Large intestine (tissue), 3 donors: ENCODE measurements around the gene SPZ1. TPM values are rescaled to one million over a fixed set of nuclear protein-coding genes. Genes with fewer than 3 reads are reported as not detected.
A peak's percentile ranks its signal among the peaks of the same experiment; 100 is the strongest.

Experiments used
- DNase-seq, 2 donors: peaks; one replicate each; pipeline versions ENCODE4 v3.0.0 to v3.0.0-alpha.2; 2013
- H3K27ac ChIP-seq: one replicate; pipeline ENCODE4 v1.5.1; 2013; ENCODE audit warnings: low read length
- H3K27me3 ChIP-seq: 2 replicates; pipeline ENCODE4 v1.6.1; 2013; ENCODE audit warnings: low read length; ENCODE audit not compliant: control insufficient read depth, insufficient read depth
- H3K36me3 ChIP-seq: 2 replicates; pipeline ENCODE4 v1.6.1; 2013; ENCODE audit warnings: low read length; ENCODE audit not compliant: control insufficient read depth, insufficient read depth
- H3K4me1 ChIP-seq: one replicate; pipeline ENCODE4 v1.6.1; 2013; ENCODE audit warnings: low read length; ENCODE audit not compliant: control insufficient read depth, insufficient read depth
- H3K4me3 ChIP-seq: one replicate; pipeline ENCODE4 v1.5.1; 2013; ENCODE audit warnings: low read length
- H3K9me3 ChIP-seq: one replicate; pipeline ENCODE4 v1.6.1; 2013; ENCODE audit warnings: mild to moderate bottlenecking, low read depth, low read length, moderate library complexity; ENCODE audit not compliant: control insufficient read depth
- WGBS: methylation state at CpG from one replicate; pipeline ENCODE4 v1.1.5; 2013; ENCODE audit warnings: low lambda C conversion rate; ENCODE audit not compliant: insufficient coverage; 5-methylcytosine and 5-hydroxymethylcytosine counted together
- polyA plus RNA-seq: library from polyadenylated mRNA; unstranded; fragments of 120-200 nt; gene quantifications from one replicate; pipeline ENCODE4 v1.2.1, GENCODE V29; 2013

The SPZ1 gene
- polyA plus RNA-seq, 1 donor, result not detected

DNA sequence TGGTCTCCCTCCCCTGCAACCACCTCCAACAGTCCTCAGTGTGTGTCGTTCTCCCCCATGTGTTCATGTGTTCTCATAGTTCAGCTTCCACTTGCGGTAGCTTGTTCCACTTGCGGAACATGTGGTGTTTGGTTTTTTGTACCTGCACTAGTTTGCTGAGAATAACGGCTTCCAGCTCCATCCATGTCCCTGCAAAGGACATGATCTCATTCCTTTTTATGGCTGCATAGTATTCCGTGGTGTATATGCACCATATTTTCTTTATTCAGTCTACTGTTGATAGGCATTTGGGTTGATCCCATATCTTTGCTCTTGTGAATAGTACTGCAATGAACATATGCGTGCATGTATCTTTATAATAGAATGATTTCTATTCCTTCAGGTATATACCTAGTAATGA is 45.1 kb downstream of the SPZ1 start:
- no peak overlapping the region for H3K4me3 ChIP-seq
- no peaks in the 10 kb centered on the region for H3K36me3 ChIP-seq
- no peaks in the 10 kb centered on the region for H3K4me1 ChIP-seq
- no peaks in the 10 kb centered on the region for H3K27me3 ChIP-seq
- no peak for DNase-seq
- no peak overlapping the region for H3K27ac ChIP-seq
- 95% methylated on average over 4 of the region's 6 CpGs for WGBS
- no peaks in the 10 kb centered on the region for H3K9me3 ChIP-seq

DNA sequence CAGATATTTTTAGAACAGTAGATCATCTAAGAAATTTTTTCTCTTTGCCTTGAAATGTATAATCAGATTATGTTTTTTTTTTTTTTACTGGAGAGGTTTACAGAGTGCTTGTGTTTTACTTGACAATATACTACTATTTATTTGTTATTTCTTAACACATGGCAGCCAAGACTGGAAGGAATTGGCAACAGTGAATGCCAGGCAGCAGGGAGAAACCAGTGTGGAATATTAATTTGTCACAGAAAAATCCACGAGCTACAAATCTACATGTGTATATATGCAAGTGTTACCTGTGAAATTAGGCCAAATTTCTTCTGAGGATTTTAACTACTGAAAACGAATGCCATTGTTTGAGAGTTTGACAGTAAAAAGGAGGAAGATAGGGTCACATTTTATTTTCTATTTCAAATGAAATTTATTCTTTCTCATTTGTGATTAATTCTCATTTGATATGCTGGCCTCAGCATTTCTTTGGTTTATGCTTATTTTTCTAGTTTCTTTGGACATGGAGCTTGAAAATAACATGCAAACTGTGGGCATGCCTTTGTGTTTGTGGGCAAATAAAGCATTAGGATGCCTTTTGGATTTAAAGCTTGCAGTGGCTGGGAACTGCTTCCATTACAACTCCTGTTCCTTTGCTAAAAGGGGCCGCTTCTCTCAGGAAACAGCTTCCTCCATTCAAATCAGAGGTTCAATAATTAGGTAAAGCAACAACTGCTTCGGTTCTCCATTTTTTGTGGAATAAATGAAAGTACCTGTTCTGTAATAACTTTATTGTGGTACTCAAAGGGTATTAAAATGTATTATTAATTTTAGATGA is 49.1 kb downstream of the SPZ1 start:
- WGBS, result 38% methylated on average over 2 of the region's 4 CpGs
- DNase-seq, result no peak
- no peaks in the 10 kb centered on the region for H3K4me1 ChIP-seq
- no peak overlapping the region for H3K4me3 ChIP-seq
- H3K9me3 ChIP-seq, result no peaks in the 10 kb centered on the region
- no peaks in the 10 kb centered on the region for H3K27me3 ChIP-seq
- H3K36me3 ChIP-seq, result no peaks in the 10 kb centered on the region
- H3K27ac ChIP-seq, result no peak overlapping the region

DNA sequence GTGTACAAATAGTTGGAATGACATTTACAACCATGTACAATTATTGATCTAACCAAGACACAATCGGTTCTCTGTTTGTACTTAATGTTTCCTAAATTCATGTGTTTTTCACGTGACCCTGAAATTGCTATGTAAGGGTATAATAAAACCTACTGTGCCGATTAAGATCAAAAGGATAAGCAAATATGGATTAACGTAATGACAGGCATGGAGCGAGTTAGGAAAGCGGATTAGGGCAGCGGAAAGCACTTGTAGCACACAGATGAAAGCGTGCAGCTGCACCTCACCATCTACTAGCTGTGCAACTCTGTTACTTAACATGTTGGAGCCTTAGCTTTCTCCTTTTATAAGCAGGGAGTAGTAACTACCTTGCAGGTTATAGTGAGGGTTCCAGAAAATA is 49.7 kb downstream of the SPZ1 start:
- H3K27me3 ChIP-seq, result no peaks in the 10 kb centered on the region
- DNase-seq, result peak in 1 of 2 donors; percentile 20
- no peak overlapping the region for H3K4me3 ChIP-seq
- no peaks in the 10 kb centered on the region for H3K36me3 ChIP-seq
- H3K4me1 ChIP-seq, result no peaks in the 10 kb centered on the region
- no peaks in the 10 kb centered on the region for H3K9me3 ChIP-seq
- no CpG with 5 or more reads among the region's 8 CpGs for WGBS
- H3K27ac ChIP-seq, result no peak overlapping the region

DNA sequence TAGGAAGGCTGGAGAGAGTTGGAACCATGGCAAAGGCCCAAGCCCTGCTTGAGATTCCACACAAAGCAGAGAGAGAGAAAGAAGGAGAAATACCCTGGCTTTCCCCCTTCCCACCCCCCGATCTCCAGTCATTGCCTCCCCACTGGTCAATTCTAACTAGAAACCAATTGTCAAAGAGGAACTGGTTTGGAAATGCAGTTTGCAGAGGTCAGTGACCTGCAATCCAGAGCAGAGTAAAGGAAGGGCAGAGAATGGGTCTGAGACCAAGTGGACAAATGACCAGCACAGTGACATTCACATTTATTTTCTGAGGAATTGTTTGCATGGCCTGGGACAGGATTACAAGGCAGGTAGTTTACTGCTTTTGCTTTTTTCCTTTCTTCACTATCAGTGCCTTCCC is 50.6 kb downstream of the SPZ1 start:
- Histone ChIP-seq H3K4me3 (no peak overlapping the region), H3K4me1 (no peaks in the 10 kb centered on the region), H3K27ac (no peak overlapping the region), H3K9me3 (no peaks in the 10 kb centered on the region), H3K36me3 (no peaks in the 10 kb centered on the region), H3K27me3 (no peaks in the 10 kb centered on the region)
- WGBS, result no CpG with 5 or more reads among the region's 1 CpG
- DNase-seq, result no peak

Other genes with a start within 250 kb of the SPZ1 start
- 44.8 TPM for gene SERINC5, start 64.0 kb upstream of the SPZ1 start, polyA plus RNA-seq
- 34.5 TPM for gene ZFYVE16, start 88.1 kb downstream of the SPZ1 start, polyA plus RNA-seq
- 1.2 TPM for gene FAM151B, start 168.1 kb downstream of the SPZ1 start, polyA plus RNA-seq